GM12891 (cell line): Measurements from ENCODE around the gene CD81.

Experiments
- DNase-seq: peaks from one replicate; pipeline ENCODE4 v3.0.0; 2011; ENCODE audit warnings: low spot score; ENCODE audit not compliant: insufficient read length
- FAIRE-seq: peaks from 2 replicates; lab custom pipeline; 2011; peaks lifted over from hg19 to GRCh38; lab: Jason Lieb, UNC
- PAX5 ChIP-seq: IDR thresholded peaks from 2 replicates; pipeline ENCODE4 v1.6.1; 2011; ENCODE audit warnings: low read length, moderate library complexity, mild to moderate bottlenecking; ENCODE audit not compliant: insufficient read depth, severe bottlenecking
- POLR2A ChIP-seq: IDR thresholded peaks from 2 replicates; pipeline ENCODE4 v1.6.1; 2011; ENCODE audit warnings: low read depth, low read length, control low read depth
- POLR2AphosphoS5 ChIP-seq: IDR thresholded peaks from 2 replicates; pipeline ENCODE4 v1.6.1; 2011; ENCODE audit warnings: low read depth, low read length, control low read depth
- POU2F2 ChIP-seq: IDR thresholded peaks from 2 replicates; pipeline ENCODE4 v1.6.1; 2011; ENCODE audit warnings: low read depth, mild to moderate bottlenecking, control low read depth, low read length, moderate library complexity
- SPI1 ChIP-seq: IDR thresholded peaks from 2 replicates; pipeline ENCODE4 v1.6.1; 2011; ENCODE audit warnings: low read depth, low read length, control low read depth
- TAF1 ChIP-seq: IDR thresholded peaks from 2 replicates; pipeline ENCODE4 v1.6.1; 2011; ENCODE audit warnings: low read depth, low read length, control low read depth

CD81 gene

DNA sequence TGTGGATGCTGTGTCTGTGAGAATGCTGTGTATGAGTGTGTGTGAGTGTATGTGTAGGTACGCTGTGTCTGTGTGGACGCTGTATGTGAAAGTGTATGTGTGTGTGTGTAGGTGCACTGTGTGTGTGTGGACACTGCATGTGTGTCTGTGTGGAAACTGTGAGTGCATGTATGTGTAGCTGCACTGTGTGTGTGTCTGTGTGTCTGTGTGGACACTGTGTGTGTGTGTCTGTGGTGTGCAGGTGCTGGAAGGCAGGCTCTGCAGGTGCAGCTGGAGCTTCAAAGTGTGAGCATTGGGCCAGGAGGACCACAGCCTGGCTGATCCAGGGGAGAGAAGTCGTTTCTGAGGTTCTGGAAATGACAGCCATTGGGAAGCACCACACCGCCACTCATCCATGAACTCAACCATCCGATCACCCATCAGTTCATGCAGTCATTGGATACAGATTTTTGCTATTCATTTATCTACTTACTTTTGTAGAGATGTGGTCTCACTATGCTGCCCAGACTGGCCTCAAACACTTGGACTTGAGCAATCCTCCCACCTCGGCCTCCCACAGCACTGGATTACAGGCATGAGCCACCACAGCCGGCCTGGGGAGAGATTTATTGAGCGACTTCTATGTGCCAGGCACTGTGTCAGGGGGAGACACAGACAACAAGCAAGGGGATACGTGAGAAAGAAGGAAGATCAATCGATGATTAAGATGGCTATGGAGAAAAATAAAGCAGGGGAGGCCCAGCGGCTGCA, 57.6 kb downstream of the CD81 start:
- no peak for TF ChIP-seq POU2F2
- TF ChIP-seq SPI1 = no peak
- no peak for TF ChIP-seq POLR2AphosphoS5
- no peak for TF ChIP-seq TAF1
- TF ChIP-seq PAX5 = no peak
- no peak for TF ChIP-seq POLR2A
- FAIRE-seq (no peak), DNase-seq (no peak)

DNA sequence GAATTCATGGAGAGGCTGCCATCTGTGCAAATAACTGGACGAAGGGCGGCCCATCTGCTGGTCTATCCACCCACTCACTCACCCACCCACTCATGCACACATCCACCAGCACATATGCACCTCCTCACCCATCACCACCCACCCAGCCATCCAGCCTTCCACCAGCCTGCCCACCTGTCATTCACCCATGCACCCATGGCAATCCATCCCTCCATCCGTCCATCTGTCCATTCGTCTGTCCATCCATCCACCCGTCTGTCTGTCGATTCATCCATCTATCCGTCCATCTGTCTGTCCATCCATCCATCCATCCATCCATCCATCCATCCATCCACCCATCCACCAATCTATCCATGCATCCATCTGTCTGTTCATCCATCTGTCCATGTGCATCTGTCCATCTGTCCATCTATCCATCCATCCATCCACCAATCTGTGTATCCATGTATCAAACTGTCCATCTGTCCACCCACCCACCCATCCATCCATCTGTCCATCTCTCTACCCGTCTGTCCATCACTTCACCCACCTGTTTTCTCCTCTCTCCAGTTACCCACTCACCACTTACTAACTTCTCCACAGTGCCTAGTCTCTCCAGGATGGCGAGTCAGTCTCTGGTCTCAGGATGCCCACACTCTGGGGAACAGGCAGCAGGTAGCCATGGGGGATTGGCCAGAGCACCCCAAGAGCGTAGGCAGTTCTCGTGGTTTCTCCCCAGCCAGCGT, 58.3 kb downstream of the CD81 start:
- TF ChIP-seq POU2F2 = no peak
- no peak for TF ChIP-seq POLR2A
- TF ChIP-seq TAF1 = no peak
- TF ChIP-seq POLR2AphosphoS5 = no peak
- no peak for TF ChIP-seq SPI1
- TF ChIP-seq PAX5 = no peak
- FAIRE-seq (no peak), DNase-seq (no peak)

DNA sequence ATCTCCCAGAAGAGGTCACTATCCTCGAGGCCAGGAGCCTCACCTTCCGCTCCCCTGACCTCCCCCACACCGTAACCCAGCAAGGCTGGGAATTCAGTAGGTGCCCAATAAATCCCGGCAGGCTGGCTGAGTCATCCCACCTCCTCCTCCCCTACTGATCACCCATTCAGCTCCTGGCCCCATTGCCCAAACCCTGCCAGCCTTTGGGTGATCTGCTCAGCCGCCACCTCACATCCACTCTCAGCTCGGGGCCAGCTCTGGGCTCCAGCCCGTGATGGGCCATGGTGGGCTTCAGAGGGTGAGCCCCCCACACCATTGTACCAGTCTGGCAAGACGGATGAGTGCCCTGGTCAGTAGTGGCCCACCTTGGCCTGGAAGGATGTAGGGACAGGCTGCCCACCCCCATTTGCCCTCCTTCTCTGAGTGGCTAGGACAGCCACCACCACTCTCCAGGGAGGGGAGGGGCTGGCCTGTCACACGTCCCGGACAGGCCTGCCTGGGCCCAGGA, 59.0 kb downstream of the CD81 start:
- FAIRE-seq (no peak), DNase-seq (no peak)
- TF ChIP-seq PAX5 (no peak), POLR2AphosphoS5 (no peak), POLR2A (no peak), TAF1 (no peak), SPI1 (no peak), POU2F2 (no peak)

DNA sequence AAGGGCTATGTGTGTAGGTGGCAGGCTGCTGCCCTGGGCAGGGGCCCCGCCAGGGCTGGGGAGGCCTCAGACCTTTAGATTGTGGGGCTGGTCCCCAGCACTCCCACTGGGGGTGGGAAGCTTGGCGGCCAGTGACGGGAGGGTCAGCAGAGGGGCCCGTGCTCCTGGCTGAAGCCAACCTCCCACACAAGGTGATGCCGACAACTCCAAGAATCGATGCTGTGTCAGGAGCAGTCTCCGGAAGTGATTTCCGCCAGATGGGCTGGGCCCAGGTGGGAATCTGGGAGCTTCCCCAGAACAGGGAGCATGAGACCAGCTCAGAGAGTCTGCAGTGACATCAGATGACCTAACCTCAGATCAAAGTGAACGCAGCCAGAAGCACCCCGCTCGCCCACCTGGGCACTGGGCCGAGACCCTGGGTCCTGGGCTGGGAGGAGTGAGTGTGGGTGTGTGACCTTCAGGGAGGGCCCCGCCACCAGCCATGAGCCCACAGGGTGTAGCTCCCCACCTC, 59.5 kb downstream of the CD81 start:
- FAIRE-seq (no peak), DNase-seq (no peak)
- TF ChIP-seq SPI1 (no peak), TAF1 (no peak), PAX5 (no peak), POLR2A (no peak), POLR2AphosphoS5 (no peak), POU2F2 (no peak)

DNA sequence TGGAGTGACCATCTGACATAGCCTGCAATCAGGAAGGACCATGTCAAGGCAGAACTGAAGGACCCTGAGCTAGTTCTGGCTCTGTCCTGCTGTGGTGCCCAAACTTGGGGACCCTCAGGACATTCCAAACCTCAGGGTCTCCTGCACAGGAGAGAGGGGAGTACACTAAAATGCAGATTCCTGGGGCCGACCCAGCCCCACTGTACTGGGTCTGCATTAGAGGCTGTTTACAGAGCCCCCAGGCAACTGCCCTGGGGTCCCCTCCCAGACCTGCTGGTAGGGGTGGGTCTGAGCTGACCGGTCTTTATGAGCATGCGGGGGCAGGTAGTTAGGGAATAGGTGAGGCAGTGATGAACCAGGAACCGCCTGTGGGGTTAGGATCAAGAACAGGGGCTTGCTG, 60.4 kb downstream of the CD81 start:
- TF ChIP-seq SPI1 (no peak), PAX5 (no peak), POU2F2 (no peak), TAF1 (no peak), POLR2A (no peak)
- DNase-seq = no peak
- no peak for FAIRE-seq

GRCh38 chr11:2439820-2440219, 62.7 kb downstream of the CD81 start:
- DNase-seq (no peak), FAIRE-seq (no peak)
- TF ChIP-seq TAF1 (no peak), PAX5 (no peak), SPI1 (no peak), POU2F2 (no peak), POLR2AphosphoS5 (no peak), POLR2A (no peak)

DNA sequence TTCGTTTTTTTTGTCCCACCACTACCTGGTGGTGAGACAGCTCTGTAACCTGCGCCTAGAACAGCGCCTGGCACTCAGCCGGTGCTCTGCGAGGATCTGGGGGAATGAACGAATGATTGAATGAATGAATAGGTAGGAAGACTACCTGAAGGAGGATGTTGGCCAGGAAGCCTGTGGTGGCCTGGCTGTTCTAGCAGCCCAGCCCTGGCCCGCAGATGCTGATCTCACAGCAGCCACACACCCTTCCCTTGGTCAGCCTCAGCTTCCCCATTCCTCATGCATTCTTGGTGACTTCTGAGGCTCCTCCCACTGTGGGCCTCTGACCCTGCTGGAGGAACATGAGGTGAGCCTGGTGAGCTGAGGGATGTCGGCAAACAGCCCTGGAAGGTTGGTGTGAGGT, 63.5 kb downstream of the CD81 start:
- no peak for DNase-seq
- FAIRE-seq = no peak
- TF ChIP-seq POLR2A = no peak
- no peak for TF ChIP-seq PAX5
- no peak for TF ChIP-seq POU2F2
- TF ChIP-seq POLR2AphosphoS5 = no peak
- TF ChIP-seq TAF1 = no peak
- no peak for TF ChIP-seq SPI1

GRCh38 chr11:2441171-2441570, 64.1 kb downstream of the CD81 start:
- FAIRE-seq = no peak
- no peak for DNase-seq
- TF ChIP-seq POLR2A (no peak), SPI1 (no peak), PAX5 (no peak), POLR2AphosphoS5 (no peak), TAF1 (no peak), POU2F2 (no peak)

DNA sequence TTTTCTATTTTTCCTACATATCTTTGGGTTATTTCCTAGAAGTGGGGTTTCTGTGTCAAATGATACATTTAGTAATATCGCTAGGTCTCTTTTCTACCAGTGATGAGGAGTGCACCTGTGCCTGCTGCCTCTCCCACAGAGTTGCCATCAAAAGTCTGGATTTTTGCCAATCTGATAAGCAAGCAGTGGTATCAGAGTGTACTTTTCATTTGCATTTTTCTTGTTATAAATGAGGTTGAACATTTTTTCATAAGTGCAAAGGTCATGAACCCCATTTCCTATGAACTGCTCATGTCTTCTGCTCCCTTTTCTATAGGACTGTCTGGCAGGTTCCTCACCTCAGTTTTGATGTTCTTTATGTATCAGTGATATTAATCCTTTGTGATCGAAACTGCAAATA, 65.5 kb downstream of the CD81 start:
- DNase-seq (no peak), FAIRE-seq (no peak)
- TF ChIP-seq POLR2AphosphoS5 (no peak), POU2F2 (no peak), PAX5 (no peak), POLR2A (no peak), TAF1 (no peak), SPI1 (no peak)
